ENCODE data around the gene ABCD1.
"Not testable (repeated sequence)": the region's sequence is repeated elsewhere in the genome, so short reads cannot be mapped to it uniquely, and the experiment has no call there.

The ABCD1 gene

DNA sequence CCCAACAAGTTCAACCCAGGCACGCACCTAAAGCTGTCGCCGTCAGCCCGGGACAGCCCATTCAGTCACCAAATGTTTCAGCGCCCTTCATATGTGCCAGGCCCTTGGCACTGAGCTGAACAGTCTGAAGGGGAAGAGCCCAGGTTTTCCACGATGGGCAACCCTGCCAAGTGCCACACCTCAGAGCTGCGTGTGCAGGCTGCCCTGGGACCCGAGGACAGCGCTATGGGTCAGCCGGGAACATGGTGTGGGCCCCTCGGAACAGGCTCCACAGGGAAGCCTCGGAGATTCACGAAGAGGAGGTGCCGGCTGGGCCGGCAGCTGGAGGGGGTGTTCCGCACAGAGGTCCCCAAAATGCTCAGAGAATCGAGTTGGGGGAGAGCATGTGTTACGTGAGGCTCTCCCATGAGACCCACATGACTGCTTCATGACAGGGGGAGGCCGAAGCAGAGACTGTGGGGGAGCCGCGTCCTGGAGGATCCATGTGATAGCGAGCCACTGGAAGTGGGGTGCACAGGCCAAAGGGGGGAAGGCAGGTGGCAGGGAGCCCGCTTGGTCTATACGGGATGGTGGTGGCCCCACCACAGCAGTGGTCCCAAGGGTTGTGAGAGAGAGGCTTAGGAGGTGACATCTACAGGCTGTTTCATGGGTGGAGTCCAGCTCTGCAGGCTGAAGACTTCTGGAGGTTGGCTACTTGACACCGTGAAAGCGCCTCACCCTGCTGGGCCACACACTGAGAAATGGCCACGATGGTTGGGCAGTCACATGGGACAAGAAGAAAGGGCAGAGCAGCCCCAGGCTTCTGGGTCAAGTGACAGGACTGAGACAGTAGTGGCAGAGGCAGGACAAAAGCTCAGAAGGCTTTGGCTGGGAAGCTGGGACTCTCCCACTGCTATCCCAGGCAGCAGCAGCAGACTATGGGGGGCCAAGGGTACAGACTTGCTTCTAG lies 14.7 kb upstream of the ABCD1 start:
- DNase-seq (ENCODE audit: low read depth in 3 of 3): no peak

DNA sequence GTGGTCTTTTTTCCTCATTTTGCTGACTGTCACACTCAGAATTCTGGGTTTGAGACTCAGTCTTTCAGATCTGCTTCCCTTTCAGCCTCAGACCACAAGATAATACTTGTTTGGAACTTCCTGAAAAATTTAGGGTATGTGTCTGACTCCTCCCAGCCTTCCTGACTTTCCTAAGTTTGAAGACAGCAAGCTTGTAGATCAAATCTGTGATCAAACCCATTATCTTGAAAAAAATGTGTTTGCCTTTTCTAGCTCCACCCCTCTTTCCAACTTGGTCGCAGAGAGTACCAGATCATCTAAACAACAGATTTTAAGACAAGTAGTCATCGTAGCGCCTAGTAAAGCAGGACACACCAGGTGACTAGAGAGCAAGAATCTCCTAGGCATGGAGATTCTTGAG lies 10.4 kb upstream of the ABCD1 start:
- DNase-seq (ENCODE audit: low read depth in 3 of 3): no peak

DNA sequence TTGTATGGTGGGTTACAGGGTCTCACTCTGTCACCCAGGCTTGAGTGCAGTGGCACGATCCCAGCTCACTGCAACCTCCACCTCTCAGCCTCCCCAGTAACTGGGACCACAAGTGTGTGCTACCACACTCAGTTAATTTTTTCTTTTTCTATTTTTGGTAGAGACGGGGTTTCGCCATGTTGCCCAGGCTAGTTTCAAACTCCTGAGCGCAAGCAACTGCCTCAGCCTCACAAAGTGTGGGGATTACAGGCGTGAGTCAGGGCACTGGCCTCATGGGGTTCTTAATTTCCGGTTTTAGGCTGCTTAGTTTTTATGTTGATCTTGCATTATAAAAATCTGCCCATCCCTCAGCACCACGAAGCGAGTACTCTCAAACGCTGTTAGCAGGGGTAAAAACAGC lies 7.2 kb upstream of the ABCD1 start:
- DNase-seq (ENCODE audit: low read depth in 3 of 3): no peak

DNA sequence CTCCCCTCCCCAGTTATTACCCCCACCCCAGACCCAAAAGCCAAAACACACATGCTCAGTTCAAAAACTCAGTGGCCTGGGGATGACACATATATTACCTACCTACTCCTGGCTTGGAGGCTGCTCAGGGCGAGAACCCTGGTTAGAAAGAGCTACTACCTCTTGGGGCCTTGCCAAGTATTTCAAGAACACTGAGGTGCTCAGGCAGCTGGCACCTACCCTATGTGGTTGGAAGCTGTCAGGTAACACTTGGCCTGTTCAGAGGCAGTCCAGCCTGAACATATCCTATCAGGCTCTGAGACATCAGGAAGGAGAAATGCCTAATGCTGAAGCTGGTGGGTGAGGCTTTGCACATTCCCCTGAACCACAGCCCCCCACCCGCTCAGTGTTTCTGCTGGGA lies 5.4 kb upstream of the ABCD1 start:
- DNase-seq (ENCODE audit: low read depth in 3 of 3): no peak

GRCh38 chrX:153719701-153720100 lies 5.0 kb upstream of the ABCD1 start:
- no peak for DNase-seq (ENCODE audit: low read depth in 3 of 3)

DNA sequence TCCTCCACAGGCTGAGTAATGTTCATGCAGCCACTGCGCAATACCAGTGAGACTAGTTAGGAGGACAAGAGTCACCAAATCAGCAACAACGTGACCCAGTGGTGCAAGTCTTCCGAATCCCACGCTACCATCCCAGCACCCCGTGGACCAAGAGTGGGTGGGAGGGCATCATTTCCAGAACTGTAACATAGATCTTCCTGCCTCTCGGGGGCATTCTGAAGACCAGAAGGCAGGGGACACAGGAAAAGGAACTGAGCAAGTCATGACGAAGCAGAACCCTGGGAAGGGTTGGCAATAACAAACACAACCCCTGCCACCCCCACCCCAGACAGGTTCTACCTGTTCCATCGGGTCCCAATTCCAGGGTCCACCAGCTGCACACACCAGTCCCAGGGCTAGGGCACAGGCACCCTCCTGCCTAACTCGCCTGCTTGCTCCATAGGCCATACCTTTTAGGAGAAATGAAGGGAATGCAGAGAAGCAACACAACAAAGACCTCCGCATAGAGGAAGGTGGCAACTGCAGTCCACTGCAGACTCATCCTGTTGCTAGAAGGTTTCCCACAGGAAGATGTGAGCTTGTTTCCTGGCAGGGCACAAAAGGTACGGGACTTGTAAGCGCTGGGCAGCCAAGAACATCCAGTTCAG lies 1.8 kb upstream of the ABCD1 start:
- DNase-seq (ENCODE audit: low read depth in 3 of 3): no peak

DNA sequence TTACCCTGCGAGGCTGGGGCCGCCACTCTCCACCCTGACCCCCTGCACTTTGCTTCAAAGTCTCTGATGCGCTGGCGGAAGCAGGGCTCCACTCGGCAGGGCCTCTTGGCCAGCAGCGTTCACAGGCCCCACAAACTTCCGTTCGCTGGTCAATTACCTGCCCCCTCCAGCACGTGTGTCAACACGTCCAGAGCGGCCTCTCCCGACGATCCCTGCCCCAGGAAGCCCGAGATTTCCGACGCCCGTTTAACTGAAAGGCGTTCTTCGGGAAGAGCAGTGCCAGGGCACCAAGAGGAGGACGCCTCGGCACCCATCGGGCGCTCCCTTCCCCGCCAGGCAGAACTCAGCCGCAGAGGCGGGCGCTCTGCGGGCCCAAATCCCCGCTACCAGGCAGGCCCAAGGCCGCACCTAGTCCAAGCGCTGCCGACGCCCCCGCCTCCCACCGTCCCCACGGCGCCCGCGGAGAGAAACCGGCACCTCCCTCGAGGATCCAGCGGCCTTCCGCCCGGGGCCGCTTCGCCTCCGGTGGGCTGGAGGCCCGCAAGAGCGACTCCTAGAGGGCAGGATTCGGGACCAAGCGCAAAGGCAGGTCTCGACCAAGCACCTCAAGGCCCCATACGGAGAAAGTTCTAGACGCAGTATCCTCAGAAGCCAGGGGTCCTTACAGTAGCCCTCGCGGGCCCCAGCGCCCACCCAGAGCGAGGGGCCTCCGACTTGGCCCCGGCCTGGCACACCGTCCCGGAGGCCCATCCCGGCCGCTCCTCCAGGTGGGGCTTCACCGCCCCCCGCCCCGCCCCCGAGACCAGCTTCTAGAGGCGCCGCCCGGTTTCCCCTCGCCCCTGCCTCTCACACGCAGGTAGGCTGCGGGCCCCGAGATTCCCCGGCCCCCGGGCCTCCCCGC lies 1.1 kb upstream of the ABCD1 start:
- DNase-seq (ENCODE audit: low read depth in 3 of 3): peak in 2 of 3 donors; percentile 27 to 60

DNA sequence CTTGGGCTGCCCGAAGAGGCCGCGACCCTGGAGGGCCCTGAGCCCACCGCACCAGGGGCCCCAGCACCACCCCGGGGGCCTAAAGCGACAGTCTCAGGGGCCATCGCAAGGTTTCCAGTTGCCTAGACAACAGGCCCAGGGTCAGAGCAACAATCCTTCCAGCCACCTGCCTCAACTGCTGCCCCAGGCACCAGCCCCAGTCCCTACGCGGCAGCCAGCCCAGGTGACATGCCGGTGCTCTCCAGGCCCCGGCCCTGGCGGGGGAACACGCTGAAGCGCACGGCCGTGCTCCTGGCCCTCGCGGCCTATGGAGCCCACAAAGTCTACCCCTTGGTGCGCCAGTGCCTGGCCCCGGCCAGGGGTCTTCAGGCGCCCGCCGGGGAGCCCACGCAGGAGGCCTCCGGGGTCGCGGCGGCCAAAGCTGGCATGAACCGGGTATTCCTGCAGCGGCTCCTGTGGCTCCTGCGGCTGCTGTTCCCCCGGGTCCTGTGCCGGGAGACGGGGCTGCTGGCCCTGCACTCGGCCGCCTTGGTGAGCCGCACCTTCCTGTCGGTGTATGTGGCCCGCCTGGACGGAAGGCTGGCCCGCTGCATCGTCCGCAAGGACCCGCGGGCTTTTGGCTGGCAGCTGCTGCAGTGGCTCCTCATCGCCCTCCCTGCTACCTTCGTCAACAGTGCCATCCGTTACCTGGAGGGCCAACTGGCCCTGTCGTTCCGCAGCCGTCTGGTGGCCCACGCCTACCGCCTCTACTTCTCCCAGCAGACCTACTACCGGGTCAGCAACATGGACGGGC lies 579 bp downstream of the ABCD1 start:
- no peak for DNase-seq (ENCODE audit: low read depth in 3 of 3)

DNA sequence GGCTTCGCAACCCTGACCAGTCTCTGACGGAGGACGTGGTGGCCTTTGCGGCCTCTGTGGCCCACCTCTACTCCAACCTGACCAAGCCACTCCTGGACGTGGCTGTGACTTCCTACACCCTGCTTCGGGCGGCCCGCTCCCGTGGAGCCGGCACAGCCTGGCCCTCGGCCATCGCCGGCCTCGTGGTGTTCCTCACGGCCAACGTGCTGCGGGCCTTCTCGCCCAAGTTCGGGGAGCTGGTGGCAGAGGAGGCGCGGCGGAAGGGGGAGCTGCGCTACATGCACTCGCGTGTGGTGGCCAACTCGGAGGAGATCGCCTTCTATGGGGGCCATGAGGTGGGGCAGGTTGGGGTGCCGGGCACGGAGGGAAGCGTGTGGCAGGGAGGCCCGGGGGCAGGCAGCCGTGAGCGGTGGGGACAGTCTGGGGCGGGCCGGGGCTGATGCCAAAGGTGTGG lies 1.2 kb downstream of the ABCD1 start:
- DNase-seq (ENCODE audit: low read depth in 3 of 3): no peak

GRCh38 chrX:153726286-153727122 lies 1.8 kb downstream of the ABCD1 start:
- DNase-seq (ENCODE audit: low read depth in 3 of 3): no peak

DNA sequence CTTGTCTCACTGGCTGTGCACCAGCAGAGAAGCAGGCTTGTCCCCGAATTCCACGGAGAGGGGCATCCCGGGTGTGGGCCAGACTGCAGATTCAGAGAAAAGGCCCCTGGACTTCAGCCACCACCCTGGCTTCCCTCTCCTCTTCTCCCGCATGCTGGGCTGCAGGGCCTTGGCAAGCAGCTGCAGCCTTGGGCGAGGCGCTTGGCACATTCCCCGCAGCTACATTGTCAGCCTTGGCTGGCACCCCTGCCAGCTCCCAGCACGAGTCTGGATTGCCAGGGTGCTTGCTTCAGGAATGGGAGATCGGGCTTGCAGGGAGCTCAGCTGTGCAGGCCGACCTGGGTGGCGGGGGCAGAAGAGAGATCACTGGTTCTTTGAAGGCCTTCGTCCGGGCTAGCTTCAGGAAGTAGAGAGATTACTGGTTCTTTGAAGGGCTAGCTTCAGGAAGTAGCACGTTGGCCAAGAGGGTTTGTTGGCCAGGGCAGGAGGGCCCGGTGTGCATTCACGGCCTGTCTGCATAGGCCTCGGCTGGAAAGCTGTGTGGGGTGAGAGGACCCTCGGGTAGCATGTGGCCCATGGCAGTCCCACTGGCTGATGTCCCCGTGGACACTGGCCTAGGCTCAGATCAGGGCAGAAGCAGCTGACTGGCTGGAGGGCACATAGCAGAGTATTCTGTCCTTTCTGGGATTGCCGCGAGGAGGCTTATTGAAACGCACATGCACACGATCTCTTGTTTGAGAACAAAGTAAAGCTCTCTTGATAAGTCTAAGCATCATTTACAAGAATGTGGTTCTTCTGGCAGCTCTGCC lies 2.7 kb downstream of the ABCD1 start:
- DNase-seq (ENCODE audit: low read depth in 3 of 3): no peak

DNA sequence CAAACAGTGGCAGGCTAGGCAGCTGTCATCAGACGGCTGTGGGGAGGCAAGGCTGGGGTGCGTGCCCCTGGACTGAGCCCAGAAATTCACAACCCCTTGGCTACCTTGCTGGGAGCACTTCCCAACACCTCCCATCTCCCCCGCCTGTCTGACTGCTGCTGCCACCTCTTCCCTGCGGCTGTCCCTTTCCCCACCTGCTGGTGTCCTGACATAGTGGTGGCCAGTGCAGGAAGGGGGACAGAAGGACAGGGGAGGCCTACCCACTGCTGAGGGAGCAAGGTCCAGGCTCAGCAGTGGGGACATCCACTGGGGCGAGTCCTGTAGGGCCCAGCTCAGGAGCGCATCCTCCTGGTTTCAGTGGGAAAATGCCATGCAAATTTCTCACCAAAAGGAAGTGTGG lies 3.4 kb downstream of the ABCD1 start:
- DNase-seq (ENCODE audit: low read depth in 3 of 3): no peak

DNA sequence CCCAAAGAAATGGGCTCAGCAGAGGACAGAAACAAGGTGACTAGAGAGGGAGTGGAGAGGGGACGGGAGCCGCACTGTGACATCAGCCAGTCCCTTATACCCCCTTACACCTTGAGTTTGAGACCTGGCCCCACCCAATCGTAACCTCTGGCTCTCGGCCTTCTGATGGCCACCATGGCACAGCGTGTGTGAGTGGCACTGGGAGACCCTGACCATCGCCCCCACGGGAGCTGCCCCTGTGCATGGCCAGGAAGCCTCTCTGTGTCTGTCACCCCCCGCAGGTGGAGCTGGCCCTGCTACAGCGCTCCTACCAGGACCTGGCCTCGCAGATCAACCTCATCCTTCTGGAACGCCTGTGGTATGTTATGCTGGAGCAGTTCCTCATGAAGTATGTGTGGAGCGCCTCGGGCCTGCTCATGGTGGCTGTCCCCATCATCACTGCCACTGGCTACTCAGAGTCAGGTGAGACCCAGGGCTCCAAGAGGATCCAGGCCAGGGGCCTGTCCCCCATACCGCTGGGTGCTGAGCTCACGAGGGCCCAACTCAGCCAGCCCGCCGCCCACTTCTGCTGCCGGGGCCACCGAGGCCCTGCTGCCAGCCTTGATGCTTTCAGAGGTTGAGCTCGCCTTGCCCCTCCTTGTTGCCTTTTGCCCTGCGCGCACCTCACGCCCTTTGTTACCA lies 4.4 kb downstream of the ABCD1 start:
- DNase-seq (ENCODE audit: low read depth in 3 of 3): no peak

GRCh38 chrX:153730115-153730514 lies 5.5 kb downstream of the ABCD1 start:
- DNase-seq (ENCODE audit: low read depth in 3 of 3): not testable (repeated sequence)

GRCh38 chrX:153731117-153731844 lies 6.6 kb downstream of the ABCD1 start:
- DNase-seq (ENCODE audit: low read depth in 3 of 3): no peak

GRCh38 chrX:153731845-153732215 lies 7.2 kb downstream of the ABCD1 start:
- DNase-seq (ENCODE audit: low read depth in 3 of 3): no peak

- no peak for DNase-seq (ENCODE audit: low read depth in 3 of 3)
These were observed 7.7 kb downstream of the ABCD1 start for GRCh38 chrX:153732401-153732800.

GRCh38 chrX:153733651-153734240 lies 9.1 kb downstream of the ABCD1 start:
- no peak for DNase-seq (ENCODE audit: low read depth in 3 of 3)

Data from stimulated activated CD4-positive, alpha-beta T cell treated with anti-CD3 and anti-CD28 coated beads, TNF-alpha, amount 100 ng/mL, for 48 hours (primary cell).